Left ventricle myocardium inferior (tissue), 1 donor: Measurements from ENCODE around the gene APOO. TPM values are rescaled to one million over a fixed set of nuclear protein-coding genes. Genes with fewer than 3 reads are reported as not detected.

Experiments
- DNase-seq: peaks from one replicate; pipeline ENCODE4 v3.0.0-alpha.2; 2020
- H3K27ac ChIP-seq: fragments of 200-600 bp; replicated peaks from 2 replicates; pipeline ENCODE4 v1.8.0; 2021
- H3K27me3 ChIP-seq: fragments of 200-600 bp; 2 replicates; pipeline ENCODE4 v1.8.0; 2021; ENCODE audit warnings: low read depth
- H3K36me3 ChIP-seq: fragments of 200-600 bp; 2 replicates; pipeline ENCODE4 v1.8.0; 2021
- H3K4me1 ChIP-seq: fragments of 200-600 bp; 2 replicates; pipeline ENCODE4 v1.8.0; 2021
- H3K4me3 ChIP-seq: fragments of 200-600 bp; 2 replicates; pipeline ENCODE4 v1.8.0; 2021; ENCODE audit warnings: mild to moderate bottlenecking, moderate library complexity
- H3K9me3 ChIP-seq: fragments of 200-600 bp; replicated peaks from 2 replicates; pipeline ENCODE4 v1.8.0; 2021
- intact Hi-C: fragments of 100-400 bp; cut with micrococcal nuclease; formaldehyde crosslinking; loops from one replicate; pipeline ENCODE4 v1.11.0; 2022
- total RNA-seq: library from RNA; stranded (reverse); fragmentation: NEBNext Ultra II Directional; extraction: Animal tissue kit (Norgen Biotek cat#: 25700); gene quantifications from one replicate; pipeline ENCODE4 v1.2.1, GENCODE V29; 2021
- TF ChIP-seq, protein P1 (sequence below): fragments of 200-600 bp; IDR thresholded peaks from 2 replicates; pipeline ENCODE4 v1.8.0; 2021; ENCODE audit warnings: antibody characterized with exemption, mild to moderate bottlenecking, borderline replicate concordance
- donor health status: DM: no; HTN: yes; CAD: no; lungs with severe emphysema.

The APOO gene
- total RNA-seq, 1 donor from 2014 or later, result 102 TPM

DNA sequence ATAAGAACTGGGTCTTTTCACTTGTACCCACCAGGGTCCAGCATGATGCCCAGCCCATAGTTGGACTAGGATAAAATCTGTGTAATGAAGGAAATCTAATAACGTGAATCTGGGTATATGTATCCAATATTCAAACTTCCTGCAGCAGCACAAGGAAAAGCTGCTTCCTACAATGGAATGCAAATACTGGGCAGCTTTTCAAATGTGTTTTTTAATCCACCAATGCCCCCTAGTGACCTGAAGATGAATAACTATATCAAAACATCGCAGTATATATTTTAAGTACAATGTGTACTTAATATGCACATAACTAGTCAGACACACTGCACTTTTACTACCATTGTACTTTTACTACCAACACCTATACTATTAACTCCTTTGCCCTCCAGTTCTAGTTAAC is 5.3 kb downstream of the APOO start:
- H3K4me3 ChIP-seq, result peak overlapping the region; percentile 46
- no peaks in the 10 kb centered on the region for H3K27me3 ChIP-seq
- no peak for DNase-seq
- no peaks in the 10 kb centered on the region for H3K36me3 ChIP-seq
- peaks cover 51% of the 10 kb centered on the region for H3K4me1 ChIP-seq
- no peaks in the 10 kb centered on the region for H3K9me3 ChIP-seq
- TF ChIP-seq, protein P1, sequence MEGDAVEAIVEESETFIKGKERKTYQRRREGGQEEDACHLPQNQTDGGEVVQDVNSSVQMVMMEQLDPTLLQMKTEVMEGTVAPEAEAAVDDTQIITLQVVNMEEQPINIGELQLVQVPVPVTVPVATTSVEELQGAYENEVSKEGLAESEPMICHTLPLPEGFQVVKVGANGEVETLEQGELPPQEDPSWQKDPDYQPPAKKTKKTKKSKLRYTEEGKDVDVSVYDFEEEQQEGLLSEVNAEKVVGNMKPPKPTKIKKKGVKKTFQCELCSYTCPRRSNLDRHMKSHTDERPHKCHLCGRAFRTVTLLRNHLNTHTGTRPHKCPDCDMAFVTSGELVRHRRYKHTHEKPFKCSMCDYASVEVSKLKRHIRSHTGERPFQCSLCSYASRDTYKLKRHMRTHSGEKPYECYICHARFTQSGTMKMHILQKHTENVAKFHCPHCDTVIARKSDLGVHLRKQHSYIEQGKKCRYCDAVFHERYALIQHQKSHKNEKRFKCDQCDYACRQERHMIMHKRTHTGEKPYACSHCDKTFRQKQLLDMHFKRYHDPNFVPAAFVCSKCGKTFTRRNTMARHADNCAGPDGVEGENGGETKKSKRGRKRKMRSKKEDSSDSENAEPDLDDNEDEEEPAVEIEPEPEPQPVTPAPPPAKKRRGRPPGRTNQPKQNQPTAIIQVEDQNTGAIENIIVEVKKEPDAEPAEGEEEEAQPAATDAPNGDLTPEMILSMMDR, result peak; percentile 44
- intact Hi-C loops, result loop anchor here (5.0 to 10.0 kb wide), 3 partner anchors 120 to 208 kb away; partner anchors contain the start of gene SAT1
- peak overlapping the region; percentile 81 for H3K27ac ChIP-seq

DNA sequence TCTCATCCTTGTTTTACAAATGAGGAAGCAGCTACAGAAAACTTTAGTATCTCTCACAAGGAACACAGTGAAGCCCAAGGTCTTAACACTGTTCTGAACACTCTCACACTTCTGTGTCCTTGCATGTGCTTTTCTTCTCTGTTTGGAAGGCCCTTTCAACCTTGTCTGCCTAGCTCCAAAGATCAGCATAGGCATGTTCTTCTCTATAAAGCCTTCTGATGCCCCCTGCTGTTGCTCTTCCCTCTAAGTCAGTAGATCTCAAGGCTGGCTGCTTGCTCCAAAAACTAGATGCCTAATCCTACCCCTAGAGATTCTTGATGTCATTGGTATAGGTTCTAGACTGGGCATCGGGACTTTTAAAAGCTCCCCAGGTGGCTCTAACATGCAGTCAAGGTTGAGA is 5.9 kb downstream of the APOO start:
- TF ChIP-seq, protein P1, result peak; percentile 61
- DNase-seq, result no peak
- H3K36me3 ChIP-seq, result no peaks in the 10 kb centered on the region
- H3K4me3 ChIP-seq, result peak overlapping the region; percentile 46
- intact Hi-C loops, result loop anchor here (5.0 to 10.0 kb wide), 3 partner anchors 120 to 207 kb away; partner anchors contain the start of gene SAT1
- peak overlapping the region; percentile 81 for H3K27ac ChIP-seq
- peaks cover 45% of the 10 kb centered on the region for H3K4me1 ChIP-seq
- no peaks in the 10 kb centered on the region for H3K9me3 ChIP-seq
- no peaks in the 10 kb centered on the region for H3K27me3 ChIP-seq

- H3K4me1 ChIP-seq, result peaks cover 38% of the 10 kb centered on the region
- H3K27ac ChIP-seq, result peak overlapping the region; percentile 81
- TF ChIP-seq, protein P1, result no peak
- no peaks in the 10 kb centered on the region for H3K27me3 ChIP-seq
- no peaks in the 10 kb centered on the region for H3K36me3 ChIP-seq
- intact Hi-C loops, result loop anchor here (5.0 to 10.0 kb wide), 3 partner anchors 119 to 206 kb away; partner anchors contain the start of gene SAT1
- no peak for DNase-seq
- no peaks in the 10 kb centered on the region for H3K9me3 ChIP-seq
- H3K4me3 ChIP-seq, result no peak overlapping the region
Measured at GRCh38 chrX:23901060-23901459, 6.7 kb downstream of the APOO start.

GRCh38 chrX:23900220-23900797 is 7.4 kb downstream of the APOO start:
- Histone ChIP-seq H3K36me3 (no peaks in the 10 kb centered on the region), H3K4me3 (no peak overlapping the region), H3K9me3 (no peaks in the 10 kb centered on the region), H3K27ac (peak overlapping the region; percentile 81), H3K4me1 (peaks cover 35% of the 10 kb centered on the region), H3K27me3 (no peaks in the 10 kb centered on the region)
- DNase-seq, result no peak
- intact Hi-C loops, result loop anchor here (5.0 to 10.0 kb wide), 3 partner anchors 118 to 206 kb away; partner anchors contain the start of gene SAT1
- TF ChIP-seq, protein P1, result no peak

DNA sequence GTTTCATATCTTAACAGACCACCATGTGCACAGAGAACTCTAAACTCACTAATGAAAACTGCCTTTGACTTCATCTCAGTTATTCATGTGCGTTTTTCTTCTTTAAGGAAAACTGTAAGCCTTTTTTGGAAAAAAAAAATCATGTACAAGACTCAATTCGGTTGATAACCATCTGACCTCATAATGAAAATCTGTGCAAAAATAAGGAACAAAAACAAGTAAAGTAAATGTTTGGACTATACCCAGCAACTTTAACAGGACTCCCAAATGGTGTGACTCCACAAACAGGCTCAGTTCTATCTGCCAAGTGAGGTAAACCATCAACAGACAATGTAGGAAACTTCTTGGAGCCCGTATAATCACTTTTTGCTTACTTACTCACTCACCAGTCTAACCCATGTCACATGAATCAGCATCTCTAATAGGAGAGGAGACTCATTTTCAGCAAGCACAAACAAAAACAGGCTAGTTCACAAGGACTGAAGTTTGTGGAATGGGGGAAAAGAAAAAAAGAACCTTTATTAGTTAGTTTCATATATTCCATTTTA is 9.3 kb downstream of the APOO start:
- TF ChIP-seq, protein P1, result no peak
- Histone ChIP-seq H3K9me3 (no peaks in the 10 kb centered on the region), H3K4me3 (no peak overlapping the region), H3K27ac (peak overlapping the region; percentile 81), H3K36me3 (no peaks in the 10 kb centered on the region), H3K27me3 (no peaks in the 10 kb centered on the region), H3K4me1 (peaks cover 35% of the 10 kb centered on the region)
- intact Hi-C loops, result no loop called here
- DNase-seq, result no peak
